ENCODE results near the gene KIAA2012.
A peak's percentile ranks its signal among the peaks of the same experiment; 100 is the strongest.

The KIAA2012 gene

GRCh38 chr2:202158796-202159195 is 85.7 kb downstream of the KIAA2012 start:
- TF ChIP-seq CTCF (IDR thresholded peaks at IDR 0.05; ENCODE audit: low read depth, low read length), result peak; percentile 61
- no peak for DNase-seq (ENCODE audit: extremely low read depth, low read depth)

- no peak for DNase-seq (ENCODE audit: extremely low read depth, low read depth)
- TF ChIP-seq CTCF (IDR thresholded peaks at IDR 0.05; ENCODE audit: low read depth, low read length), result no peak
Observed at GRCh38 chr2:202161151-202161835, 88.2 kb downstream of the KIAA2012 start.

DNA sequence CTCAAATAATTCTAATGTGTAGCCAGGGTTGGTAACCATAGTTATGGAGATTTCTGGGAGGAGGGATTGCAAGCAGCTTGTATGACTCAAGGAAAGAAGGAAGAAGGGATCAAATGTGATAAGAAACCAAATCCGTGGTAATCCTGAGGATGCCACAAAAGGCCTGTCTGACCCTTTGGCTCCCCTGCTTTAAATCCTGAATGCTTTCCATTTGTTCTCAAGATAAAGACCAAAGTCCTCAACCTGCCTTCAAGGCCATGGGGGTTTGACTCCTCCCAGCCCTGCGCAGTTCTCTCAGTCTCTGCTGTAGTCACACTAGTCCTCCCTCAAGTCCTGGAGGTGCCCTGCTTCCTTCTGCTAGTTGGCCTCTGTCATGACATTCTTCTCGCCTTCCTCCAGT is 91.4 kb downstream of the KIAA2012 start:
- no peak for DNase-seq (ENCODE audit: extremely low read depth, low read depth)
- no peak for TF ChIP-seq CTCF (IDR thresholded peaks at IDR 0.05; ENCODE audit: low read depth, low read length)

DNA sequence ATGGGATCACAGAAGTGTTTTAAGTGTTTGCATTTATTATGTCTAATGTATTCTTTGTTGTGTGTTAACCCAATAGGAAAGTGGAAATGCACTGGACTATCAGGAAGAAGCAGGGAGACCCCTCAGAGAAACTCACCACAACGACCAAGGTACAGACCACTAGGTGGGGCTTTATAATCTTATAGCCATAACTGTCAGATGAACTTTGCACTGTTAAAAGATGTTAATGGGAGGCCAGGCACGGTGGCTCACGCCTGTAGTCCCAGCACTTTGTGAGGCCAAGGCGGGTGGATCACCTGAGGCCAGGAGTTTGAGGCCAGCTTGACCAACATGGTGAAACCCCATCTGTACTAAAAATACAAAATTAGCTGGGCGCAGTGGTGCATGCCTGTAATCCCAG is 92.2 kb downstream of the KIAA2012 start:
- no peak for DNase-seq (ENCODE audit: extremely low read depth, low read depth)
- no peak for TF ChIP-seq CTCF (IDR thresholded peaks at IDR 0.05; ENCODE audit: low read depth, low read length)

GRCh38 chr2:202165945-202166344 is 92.9 kb downstream of the KIAA2012 start:
- DNase-seq (ENCODE audit: extremely low read depth, low read depth), result no peak
- TF ChIP-seq CTCF (IDR thresholded peaks at IDR 0.05; ENCODE audit: low read depth, low read length), result no peak

DNA sequence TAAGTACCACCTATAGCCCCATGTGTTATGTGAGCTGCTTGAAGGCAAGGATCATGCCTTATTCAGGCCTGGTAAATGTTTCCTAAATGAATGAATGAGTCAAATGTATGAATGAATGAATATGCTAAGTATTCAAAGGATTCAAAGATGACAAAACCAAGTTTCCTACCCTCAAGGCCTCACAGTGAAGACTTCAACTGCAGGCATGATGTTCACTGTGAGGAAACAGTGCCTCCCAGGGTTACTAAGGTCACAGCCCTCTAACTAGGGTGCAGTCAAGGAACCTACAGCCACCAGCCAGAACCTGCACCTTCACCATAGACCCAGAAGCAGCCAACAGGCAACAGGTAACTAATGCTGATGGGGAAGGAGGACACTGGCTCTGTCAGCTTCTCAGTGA is 96.1 kb downstream of the KIAA2012 start:
- no peak for TF ChIP-seq CTCF (IDR thresholded peaks at IDR 0.05; ENCODE audit: low read depth, low read length)
- no peak for DNase-seq (ENCODE audit: extremely low read depth, low read depth)

DNA sequence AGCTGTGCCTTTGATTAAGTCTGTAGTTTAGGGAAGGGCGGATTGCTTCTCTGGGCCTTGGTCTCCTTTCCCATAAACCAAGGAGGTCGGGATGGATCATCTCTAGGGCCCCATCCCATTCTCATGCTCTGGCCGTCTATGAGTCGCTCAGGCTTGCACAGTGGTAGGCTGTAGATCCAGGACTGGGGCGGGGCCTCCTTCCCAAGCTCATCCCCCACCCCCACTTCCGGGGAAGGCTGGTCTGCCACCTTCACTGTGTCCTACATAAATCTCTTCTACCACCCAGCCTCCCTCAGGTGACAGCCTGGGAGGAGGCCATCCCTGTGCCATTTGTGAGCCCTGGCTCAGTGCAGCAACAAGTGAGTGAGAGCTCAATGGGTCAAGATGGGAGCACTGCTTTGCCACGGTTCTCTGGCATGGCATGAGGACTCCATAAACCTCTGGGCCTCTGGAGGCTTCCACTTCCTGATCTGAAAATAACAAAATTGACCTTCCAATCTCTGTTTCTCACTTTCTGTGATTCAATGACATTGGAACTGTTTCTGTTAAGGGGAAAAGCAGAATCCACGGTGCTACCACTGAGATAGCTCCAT is 96.9 kb downstream of the KIAA2012 start:
- TF ChIP-seq CTCF (IDR thresholded peaks at IDR 0.05; ENCODE audit: low read depth, low read length), result no peak
- DNase-seq (ENCODE audit: extremely low read depth, low read depth), result no peak
